ENCODE results near the gene SPTB.

DNA sequence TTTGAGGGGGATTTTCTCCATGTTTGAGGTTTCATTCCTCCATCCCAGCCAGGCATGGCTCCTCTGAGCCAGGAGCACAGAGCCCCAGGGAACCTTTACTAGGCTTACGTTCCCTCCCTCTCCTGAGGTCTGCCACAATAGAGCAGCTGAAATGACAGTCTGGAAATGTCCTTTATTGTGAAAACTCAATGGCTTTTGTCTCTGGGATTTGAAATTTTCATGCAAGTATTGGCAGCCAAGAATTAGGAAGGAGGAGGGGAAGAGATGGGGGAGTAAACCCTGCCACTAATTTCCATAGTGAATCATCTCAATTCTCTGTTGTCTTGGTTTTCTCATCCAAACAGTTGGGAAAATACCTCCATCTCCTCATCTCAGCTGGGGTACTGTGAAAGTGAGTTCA lies 178.0 kb downstream of the SPTB start:
- no peak for TF ChIP-seq EZH2 (IDR thresholded peaks at IDR 0.05; ENCODE audit: borderline replicate concordance, low read depth, low read length, poor library complexity, severe bottlenecking)
- no peak for TF ChIP-seq CTCF (conservative IDR thresholded peaks at IDR 0.05; ENCODE audit: low read depth, low read length)
